Fibroblast of the aortic adventitia (primary cell): ENCODE results near the gene ITSN1. TPM values are rescaled to one million over a fixed set of nuclear protein-coding genes. Genes with fewer than 3 reads are reported as not detected.
A peak's percentile ranks its signal among the peaks of the same experiment; 100 is the strongest.
"Not testable (repeated sequence)": the region's sequence is repeated elsewhere in the genome, so short reads cannot be mapped to it uniquely, and the experiment has no call there.

Experiments
- DNase-seq: peaks from one replicate; pipeline ENCODE4 v3.0.0-alpha.2; 2010; ENCODE audit warnings: low read depth
- H3K4me3 ChIP-seq: 2 replicates; pipeline ENCODE4 v1.5.1; 2011; ENCODE audit warnings: low read depth, mild to moderate bottlenecking, control low read depth, low read length, moderate library complexity
- total RNA-seq: library from RNA; depleted of rRNA; stranded (reverse); fragments of >200 nt; gene quantifications from 2 replicates; pipeline ENCODE4 v1.2.3, GENCODE V29; 2012; ENCODE audit warnings: low replicate concordance
- TF ChIP-seq, protein P1 (sequence below): IDR thresholded peaks from 2 replicates; pipeline ENCODE4 v1.5.1; 2011; ENCODE audit warnings: mild to moderate bottlenecking, low read length, control low read depth, inconsistent platforms; ENCODE audit not compliant: insufficient read depth

The ITSN1 gene
- total RNA-seq, 1 donor, result 35.0 TPM

DNA sequence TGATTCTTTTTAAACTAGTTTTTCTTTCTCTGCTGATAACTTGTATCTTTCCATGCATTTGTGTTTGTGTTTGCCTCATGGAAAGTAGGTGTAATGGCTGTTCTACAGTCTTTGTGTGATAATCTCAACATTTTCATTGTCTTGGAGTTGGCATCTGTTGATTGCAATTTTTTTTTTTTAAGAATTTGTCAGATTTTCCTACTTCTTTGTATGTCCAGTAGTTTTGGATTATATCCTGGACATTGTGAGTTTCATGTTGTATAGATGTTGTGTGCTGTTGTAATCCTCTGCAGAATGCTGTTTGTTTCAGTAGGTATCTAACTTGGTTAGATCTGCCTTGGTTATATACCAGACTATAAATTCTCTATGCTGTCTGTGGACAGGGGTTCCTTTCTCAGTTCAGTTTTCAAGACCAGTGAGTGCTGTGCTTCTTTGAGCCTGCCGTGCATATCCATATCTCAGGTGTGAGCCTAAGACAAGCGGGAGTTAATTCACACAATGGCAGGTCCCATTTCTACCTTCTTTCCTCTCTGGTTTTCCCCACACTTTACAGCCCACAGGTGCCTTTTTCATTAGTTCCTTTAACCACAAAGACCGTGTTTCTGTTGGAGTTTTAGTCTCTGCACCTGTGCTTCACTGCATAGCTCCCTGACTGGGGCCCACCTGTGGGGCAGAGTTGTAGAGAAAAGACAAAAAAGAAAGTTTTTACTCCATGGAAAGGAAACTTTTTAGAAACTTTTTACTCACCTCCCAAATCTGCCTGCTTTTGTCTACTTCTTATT is 69.9 kb downstream of the ITSN1 start:
- no peak for DNase-seq
- no peak overlapping the region for H3K4me3 ChIP-seq
- TF ChIP-seq, protein P1, sequence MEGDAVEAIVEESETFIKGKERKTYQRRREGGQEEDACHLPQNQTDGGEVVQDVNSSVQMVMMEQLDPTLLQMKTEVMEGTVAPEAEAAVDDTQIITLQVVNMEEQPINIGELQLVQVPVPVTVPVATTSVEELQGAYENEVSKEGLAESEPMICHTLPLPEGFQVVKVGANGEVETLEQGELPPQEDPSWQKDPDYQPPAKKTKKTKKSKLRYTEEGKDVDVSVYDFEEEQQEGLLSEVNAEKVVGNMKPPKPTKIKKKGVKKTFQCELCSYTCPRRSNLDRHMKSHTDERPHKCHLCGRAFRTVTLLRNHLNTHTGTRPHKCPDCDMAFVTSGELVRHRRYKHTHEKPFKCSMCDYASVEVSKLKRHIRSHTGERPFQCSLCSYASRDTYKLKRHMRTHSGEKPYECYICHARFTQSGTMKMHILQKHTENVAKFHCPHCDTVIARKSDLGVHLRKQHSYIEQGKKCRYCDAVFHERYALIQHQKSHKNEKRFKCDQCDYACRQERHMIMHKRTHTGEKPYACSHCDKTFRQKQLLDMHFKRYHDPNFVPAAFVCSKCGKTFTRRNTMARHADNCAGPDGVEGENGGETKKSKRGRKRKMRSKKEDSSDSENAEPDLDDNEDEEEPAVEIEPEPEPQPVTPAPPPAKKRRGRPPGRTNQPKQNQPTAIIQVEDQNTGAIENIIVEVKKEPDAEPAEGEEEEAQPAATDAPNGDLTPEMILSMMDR, result no peak

DNA sequence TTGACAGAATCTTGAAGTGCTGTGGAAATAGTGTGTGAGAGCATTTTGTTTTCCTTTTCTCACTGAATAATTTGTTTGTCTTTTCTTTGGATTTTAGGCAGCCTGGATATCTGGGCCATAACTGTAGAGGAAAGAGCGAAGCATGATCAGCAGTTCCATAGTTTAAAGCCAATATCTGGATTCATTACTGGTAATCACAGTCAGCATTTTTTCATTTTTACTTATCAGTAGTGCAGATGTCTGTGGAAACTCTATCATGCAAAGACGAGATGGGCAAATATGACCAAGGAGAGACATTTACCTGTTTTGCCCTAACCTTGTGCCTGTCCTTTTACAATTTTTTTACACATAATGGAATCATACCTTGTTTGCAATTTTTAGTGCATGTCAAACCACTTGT is 78.8 kb downstream of the ITSN1 start:
- TF ChIP-seq, protein P1, result no peak
- H3K4me3 ChIP-seq, result no peak overlapping the region
- DNase-seq, result no peak

DNA sequence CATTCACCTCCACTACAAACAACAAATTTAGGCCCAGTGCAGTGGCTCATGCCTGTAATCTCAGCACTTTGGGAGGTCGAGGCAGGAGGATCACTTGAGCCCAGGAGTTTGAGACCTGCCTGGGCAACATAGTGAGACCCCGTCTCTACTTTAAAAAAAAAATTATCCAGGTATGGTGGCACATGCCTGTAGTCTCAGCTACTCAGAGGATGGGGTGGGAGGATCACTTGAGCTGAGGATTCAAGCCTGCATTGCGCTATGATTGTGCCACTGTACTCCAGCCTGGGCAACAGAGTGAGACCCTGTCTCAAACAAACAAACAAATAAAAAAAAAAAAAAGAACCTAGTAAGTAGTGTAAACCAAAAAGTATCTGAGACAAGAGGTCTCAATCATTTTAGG is 86.8 kb downstream of the ITSN1 start:
- not testable (repeated sequence) for H3K4me3 ChIP-seq, DNase-seq

DNA sequence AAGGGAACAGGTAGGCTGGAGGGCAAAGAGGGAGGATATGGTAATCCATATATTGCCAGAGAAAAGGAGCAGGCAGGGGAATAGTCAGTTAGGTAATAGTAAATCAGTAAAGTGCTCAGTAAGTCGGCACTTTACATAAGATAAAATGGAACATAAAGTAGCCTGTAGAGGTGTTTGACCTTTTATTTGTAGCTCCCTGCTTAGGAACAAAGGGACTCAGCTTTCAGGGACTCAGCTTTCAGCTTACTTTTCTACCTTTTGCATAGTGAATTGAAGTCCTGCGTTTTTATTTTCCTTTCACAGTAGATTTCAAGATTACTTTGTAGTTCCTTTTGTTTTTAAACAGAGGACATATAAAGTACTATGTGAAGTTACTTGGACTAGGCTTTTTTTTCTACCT is 87.3 kb downstream of the ITSN1 start:
- TF ChIP-seq, protein P1, result no peak
- DNase-seq, result no peak
- no peak overlapping the region for H3K4me3 ChIP-seq

DNA sequence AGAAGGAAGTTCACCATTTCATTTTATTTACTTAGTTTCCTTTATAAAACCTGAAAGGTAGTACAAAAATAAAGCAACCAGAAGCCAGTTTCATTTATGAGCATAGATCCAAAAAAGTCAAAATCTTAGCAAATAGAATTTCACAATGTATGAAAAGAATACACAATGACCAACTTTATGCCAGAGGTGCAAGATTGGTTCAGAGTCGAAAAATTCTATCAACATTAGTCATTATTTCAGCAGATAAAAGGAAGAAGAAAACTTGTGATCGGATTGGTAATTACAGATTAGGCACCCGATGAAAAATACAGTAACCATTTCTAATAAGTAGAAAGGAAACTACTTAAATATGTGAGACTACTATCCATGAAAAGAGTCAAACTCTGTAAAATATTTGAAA is 89.1 kb downstream of the ITSN1 start:
- peak; percentile 35 for DNase-seq

DNA sequence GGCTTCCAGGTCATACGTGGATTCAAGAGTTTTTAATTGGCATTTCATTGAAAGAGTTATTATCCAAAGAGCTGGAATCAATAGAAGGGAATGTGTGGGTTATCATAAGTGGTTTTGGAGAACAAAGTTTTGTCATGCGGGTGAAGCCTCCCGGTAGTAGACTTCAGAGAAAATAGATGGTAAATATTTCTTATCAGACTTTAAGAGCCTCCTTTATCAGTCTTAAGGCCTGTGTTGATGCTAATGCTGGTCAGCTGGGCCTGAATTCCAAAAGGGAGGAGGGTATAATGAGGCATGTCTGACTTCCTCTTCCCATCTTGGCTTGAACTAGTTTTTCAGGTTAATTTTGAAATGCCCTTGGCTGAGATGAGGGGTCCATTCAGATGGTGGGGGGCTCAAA is 89.7 kb downstream of the ITSN1 start:
- TF ChIP-seq, protein P1, result no peak
- DNase-seq, result no peak
- no peak overlapping the region for H3K4me3 ChIP-seq

More for the DNA sequence above, 89.1 kb downstream of the ITSN1 start:
- TF ChIP-seq, protein P1, result no peak
- H3K4me3 ChIP-seq, result no peak overlapping the region

DNA sequence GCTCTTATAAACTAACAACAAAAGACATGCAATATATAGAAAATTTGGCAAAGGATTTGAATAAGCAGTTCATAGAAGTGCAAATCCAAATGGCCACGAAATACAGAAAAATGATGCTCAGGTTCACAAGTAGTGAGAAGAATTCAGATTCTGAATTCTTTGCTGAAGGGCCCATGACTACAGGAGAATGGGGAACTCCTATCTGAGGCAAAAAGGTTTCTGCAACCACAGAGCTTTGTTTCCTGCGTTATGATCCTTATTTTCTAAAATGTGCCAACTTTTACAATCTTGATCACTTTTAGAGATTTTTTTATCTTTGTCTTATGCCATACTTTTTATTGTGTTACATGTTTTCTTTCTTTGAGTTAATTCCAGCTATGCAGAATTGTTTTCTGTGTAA is 91.3 kb downstream of the ITSN1 start:
- TF ChIP-seq, protein P1, result no peak
- no peak overlapping the region for H3K4me3 ChIP-seq
- no peak for DNase-seq
